Stimulated activated CD4-positive, alpha-beta T cell treated with anti-CD3 and anti-CD28 coated beads, Interleukin-15, amount 100 ng/mL, for 24 hours (primary cell): ENCODE data around the gene KCNIP3.
"Not testable (repeated sequence)": the region's sequence is repeated elsewhere in the genome, so short reads cannot be mapped to it uniquely, and the experiment has no call there.

ENCODE experiments used
- DNase-seq: peaks from one replicate; pipeline ENCODE4 v3.0.0-alpha.2; 2020

The KCNIP3 gene

GRCh38 chr2:95372845-95373244 is 75.7 kb downstream of the KCNIP3 start:
- no peak for DNase-seq

DNA sequence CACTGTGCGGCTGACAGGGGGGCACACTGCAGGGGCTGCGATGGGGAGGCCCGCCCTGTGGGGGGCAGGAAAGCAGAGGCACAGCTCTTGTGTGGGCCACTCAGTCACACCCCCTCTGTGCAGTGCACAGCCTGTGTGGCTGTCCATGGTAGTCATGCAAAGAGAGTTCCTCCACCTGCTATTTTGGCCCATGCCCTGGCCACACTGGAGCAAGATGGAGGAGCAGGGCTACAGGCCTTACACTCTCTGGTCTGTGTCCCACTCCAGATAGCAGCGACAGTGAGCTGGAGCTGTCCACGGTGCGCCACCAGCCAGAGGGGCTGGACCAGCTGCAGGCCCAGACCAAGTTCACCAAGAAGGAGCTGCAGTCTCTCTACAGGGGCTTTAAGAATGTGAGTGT is 76.9 kb downstream of the KCNIP3 start:
- no peak for DNase-seq

- no peak for DNase-seq
These were observed 77.3 kb downstream of the KCNIP3 start for GRCh38 chr2:95374451-95374920.

- no peak for DNase-seq
These were observed 77.8 kb downstream of the KCNIP3 start for GRCh38 chr2:95374921-95375471.

GRCh38 chr2:95375532-95376150 is 78.5 kb downstream of the KCNIP3 start:
- DNase-seq, result no peak

GRCh38 chr2:95376311-95377215 is 79.4 kb downstream of the KCNIP3 start:
- DNase-seq, result no peak

DNA sequence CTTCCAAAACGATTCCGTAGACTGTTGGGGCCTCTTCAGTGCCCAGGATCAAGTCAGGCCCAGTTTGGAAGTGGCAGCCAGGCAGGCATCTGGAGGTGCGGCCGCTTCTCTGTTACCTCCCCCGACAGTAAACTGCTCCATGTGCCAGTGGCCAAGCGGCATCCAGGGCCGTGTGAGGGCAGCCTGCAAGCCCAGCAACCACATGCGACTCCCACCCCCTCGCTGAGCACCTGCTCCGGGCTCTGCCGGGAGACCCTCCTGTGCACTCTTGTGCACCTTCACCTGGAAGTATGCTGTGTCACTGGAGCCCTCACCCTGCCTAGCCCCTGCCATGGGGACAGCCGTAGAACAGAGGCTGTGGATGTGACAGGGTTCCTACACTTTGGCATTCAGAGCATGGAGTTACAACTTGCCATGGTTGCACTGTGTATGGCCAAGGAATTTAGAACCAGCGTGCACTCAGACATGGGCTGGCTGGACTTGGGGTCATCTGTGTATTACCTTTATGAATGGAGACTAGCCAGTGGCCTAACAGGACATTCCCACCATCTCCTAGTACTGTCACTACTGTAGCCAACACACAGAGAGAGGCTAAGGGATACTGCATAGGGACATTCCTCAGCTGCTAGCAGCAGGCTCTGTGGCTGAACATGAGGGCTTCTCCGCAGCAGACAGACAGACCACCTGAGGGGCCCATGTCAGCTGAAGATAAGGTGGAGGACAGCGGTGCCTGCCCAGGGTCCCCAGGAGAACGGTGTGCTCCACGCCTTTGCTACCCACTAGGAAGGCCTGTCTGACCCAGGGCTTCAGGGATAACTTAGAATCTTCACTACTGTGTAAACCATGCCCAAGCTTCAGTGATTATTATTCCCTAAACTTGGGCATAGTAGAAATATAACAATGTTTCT is 80.3 kb downstream of the KCNIP3 start:
- no peak for DNase-seq

GRCh38 chr2:95378281-95378680 is 81.1 kb downstream of the KCNIP3 start:
- DNase-seq, result not testable (repeated sequence)

- DNase-seq, result peak; percentile 20
These were observed 82.3 kb downstream of the KCNIP3 start for GRCh38 chr2:95379371-95379831.

GRCh38 chr2:95380280-95380679 is 83.1 kb downstream of the KCNIP3 start:
- DNase-seq, result no peak

DNA sequence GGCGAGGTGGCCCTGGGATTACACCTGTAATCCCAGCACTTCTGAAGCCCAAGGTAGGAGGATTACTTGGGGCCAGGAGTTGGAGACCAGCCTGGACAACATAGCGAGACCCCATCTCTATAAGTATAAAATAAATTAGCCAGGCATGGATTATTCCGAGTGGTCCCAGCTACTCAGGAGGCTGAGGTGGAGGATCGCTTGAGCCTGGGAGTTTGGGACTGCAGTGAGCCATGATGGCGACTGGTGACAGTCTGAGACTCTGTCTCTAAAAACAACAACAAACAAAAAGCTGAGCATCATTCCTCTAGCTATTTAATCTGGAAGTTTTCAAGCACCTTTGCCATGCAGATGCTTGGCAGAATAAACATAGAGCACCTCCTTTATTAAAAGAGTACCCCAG is 83.6 kb downstream of the KCNIP3 start:
- DNase-seq, result no peak

DNA sequence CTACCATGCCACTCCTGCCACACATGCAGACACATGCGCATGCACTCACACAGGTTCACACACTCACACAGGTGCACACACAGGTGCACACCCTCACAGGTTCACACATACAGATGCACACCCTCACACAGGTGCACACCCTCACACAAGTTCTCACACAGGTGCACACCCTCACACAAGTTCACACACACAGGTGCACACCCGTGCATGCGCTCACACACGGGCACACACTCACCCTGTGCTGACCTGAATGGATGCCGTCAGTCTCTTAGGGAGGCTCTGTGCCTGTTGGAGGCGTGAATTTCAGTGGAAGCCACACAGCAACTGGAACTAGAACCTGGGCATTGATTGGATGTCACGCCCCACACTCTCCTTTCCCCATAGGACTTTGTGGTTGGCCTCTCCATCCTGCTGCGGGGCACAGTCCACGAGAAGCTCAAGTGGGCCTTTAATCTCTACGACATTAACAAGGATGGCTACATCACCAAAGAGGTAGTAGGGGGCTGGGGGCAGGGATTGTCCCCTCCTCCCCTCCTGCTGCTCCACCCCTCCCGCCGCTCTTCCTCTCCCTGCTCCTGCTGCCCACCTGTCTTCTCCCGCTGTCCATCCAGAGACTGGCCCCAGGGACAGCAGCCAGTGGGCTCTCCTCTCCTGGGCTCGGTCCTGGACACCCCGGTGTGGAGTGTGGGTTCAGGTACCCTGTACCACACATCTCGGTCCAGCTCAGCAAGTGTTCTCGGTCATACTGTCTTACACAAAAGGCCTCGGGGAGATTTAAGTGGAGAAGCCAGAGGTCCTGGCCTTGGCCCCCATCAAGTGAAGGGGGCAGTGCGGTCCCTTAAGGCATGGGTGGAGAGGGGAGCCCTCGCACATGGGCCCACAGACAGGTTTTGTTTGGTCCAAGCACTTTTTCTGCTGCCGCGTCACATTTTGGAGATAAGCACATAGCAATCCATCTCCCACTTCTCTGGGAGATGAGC is 84.4 kb downstream of the KCNIP3 start:
- no peak for DNase-seq

DNA sequence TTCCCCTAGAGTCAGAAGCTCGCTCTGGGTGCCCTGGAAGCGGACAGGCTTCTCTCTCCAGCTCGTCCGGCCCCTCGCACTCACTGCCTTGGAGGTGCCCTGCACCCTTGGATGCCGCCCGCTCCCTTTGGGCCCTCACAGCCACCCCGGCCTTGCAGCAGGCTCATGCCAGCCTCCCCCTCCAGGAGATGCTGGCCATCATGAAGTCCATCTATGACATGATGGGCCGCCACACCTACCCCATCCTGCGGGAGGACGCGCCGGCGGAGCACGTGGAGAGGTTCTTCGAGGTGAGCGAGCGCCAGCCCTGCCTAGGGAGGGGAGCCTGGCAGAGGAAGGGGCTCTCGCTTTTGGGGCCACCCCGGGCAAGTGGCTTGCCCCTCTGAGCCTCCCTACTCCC is 85.0 kb downstream of the KCNIP3 start:
- DNase-seq, result no peak

GRCh38 chr2:95382686-95383634 is 85.8 kb downstream of the KCNIP3 start:
- no peak for DNase-seq

- DNase-seq, result no peak
These were observed 86.5 kb downstream of the KCNIP3 start for GRCh38 chr2:95383635-95384027.

DNA sequence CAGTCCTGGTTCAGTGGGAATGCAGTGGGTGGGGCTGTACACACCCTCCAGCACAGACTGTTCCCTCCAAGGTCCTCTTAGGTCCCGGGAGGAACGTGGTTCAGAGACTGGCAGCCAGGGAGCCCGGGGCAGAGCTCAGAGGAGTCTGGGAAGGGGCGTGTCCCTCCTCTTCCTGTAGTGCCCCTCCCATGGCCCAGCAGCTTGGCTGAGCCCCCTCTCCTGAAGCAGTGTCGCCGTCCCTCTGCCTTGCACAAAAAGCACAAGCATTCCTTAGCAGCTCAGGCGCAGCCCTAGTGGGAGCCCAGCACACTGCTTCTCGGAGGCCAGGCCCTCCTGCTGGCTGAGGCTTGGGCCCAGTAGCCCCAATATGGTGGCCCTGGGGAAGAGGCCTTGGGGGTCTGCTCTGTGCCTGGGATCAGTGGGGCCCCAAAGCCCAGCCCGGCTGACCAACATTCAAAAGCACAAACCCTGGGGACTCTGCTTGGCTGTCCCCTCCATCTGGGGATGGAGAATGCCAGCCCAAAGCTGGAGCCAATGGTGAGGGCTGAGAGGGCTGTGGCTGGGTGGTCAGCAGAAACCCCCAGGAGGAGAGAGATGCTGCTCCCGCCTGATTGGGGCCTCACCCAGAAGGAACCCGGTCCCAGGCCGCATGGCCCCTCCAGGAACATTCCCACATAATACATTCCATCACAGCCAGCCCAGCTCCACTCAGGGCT is 87.9 kb downstream of the KCNIP3 start:
- no peak for DNase-seq

DNA sequence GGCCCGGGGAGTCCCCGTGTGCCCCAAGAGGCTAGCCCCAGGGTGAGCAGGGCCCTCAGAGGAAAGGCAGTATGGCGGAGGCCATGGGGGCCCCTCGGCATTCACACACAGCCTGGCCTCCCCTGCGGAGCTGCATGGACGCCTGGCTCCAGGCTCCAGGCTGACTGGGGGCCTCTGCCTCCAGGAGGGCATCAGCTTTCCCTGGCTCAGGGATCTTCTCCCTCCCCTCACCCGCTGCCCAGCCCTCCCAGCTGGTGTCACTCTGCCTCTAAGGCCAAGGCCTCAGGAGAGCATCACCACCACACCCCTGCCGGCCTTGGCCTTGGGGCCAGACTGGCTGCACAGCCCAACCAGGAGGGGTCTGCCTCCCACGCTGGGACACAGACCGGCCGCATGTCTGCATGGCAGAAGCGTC is 88.4 kb downstream of the KCNIP3 start:
- DNase-seq, result no peak

GRCh38 chr2:95386031-95386430 is 88.9 kb downstream of the KCNIP3 start:
- DNase-seq, result no peak

DNA sequence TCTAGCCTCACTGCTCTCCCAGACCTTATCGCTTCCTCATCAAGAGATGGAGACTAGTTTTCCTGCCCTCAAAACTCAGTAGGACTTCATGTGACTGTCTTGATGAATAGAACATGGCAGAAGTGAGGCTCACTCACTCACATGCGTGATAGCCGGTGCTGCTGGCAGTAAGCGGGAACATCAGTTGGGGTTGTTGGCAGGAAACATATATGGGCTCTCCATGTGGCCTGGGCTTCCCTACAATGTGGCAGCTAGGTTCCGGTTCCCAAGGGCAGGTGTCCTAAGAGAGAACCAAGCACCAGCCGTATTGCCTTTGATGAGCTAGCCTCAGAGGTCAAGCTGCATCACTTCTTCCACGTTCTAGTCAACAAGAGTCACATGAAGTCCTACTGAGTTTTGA is 90.2 kb downstream of the KCNIP3 start:
- no peak for DNase-seq
